WI38 (cell line): ENCODE results near the gene CHAD.
"Not testable (repeated sequence)": the region's sequence is repeated elsewhere in the genome, so short reads cannot be mapped to it uniquely, and the experiment has no call there.

Experiments
- H3K4me3 ChIP-seq: 2 replicates; pipeline ENCODE4 v1.5.1; 2011; ENCODE audit warnings: low read depth, mild to moderate bottlenecking, control low read depth, low read length
- TF ChIP-seq, protein P1 (sequence below): IDR thresholded peaks from 2 replicates; pipeline ENCODE4 v1.5.1; 2012; ENCODE audit warnings: low read depth, mild to moderate bottlenecking, control low read depth, low read length

Gene CHAD

DNA sequence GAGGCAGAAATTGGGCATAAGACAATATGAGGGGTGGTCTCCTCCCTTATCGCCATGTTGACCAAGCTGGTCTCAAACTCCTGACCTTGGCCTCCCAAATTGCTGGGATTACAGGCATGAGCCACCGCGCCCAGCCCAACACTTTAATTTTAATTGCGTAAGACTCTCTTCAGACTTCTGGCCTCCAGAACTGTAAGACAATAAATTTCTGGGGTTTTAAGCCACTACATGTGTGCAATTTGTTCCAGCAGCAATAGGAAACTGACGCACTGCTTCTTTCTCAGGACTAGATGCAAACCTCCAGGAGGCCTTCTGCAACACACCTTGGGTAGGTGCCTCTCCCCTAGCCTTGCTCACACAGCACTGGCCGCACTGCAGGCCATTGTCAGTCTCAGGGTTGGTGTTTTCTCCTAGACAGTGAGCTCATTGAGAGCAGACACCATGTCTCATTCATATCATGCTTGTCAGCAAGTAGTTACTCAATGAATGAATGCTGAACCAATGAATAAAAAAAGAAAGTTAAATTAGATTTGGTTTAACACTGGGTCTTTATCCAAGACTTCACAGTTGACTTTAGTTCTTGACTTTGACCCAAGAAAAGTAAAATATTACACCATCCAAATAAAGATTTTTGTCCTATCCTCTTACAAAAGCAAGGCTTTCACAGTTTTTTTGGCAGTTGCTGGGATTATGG, 48.1 kb downstream of the CHAD start:
- no peak overlapping the region for H3K4me3 ChIP-seq
- TF ChIP-seq, protein P1, sequence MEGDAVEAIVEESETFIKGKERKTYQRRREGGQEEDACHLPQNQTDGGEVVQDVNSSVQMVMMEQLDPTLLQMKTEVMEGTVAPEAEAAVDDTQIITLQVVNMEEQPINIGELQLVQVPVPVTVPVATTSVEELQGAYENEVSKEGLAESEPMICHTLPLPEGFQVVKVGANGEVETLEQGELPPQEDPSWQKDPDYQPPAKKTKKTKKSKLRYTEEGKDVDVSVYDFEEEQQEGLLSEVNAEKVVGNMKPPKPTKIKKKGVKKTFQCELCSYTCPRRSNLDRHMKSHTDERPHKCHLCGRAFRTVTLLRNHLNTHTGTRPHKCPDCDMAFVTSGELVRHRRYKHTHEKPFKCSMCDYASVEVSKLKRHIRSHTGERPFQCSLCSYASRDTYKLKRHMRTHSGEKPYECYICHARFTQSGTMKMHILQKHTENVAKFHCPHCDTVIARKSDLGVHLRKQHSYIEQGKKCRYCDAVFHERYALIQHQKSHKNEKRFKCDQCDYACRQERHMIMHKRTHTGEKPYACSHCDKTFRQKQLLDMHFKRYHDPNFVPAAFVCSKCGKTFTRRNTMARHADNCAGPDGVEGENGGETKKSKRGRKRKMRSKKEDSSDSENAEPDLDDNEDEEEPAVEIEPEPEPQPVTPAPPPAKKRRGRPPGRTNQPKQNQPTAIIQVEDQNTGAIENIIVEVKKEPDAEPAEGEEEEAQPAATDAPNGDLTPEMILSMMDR: no peak

DNA sequence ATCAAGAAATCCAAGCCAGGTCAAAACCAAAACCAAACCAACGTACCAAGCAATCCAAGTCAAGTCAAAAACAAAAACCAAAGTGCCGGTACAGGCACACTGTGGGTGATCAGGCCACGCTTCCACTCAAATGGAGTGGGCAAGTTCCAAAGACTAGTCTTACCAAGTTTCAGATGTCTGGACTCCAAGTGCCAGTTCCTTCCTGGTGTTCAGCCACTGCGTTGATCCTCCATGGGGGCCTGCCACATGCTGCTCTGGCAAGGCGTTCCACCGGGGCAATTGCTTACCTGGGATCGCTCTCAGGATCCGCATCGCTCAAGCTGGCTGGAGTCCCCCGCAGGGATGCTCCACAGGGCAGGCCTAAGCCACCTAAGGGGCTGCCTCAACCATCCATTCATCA, 49.1 kb downstream of the CHAD start:
- not testable (repeated sequence) for H3K4me3 ChIP-seq

DNA sequence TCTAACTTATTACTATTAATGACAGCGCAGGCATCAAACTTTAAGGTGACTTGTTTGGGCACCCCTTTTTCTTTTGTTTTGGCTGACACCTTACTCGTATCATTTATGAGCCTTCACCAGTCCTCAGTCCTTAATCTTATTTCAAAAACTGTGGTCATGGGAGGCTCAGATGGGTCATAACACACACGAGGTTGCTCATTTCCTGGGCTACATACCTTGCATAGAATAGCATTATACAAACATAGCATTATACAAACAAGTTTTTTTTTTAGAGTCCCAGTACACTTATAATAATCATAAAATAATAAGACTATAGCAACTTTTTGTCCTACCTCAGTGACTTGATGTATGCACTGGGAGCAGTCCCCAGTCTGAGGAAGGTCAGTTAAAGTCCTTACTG, 53.9 kb downstream of the CHAD start:
- no peak overlapping the region for H3K4me3 ChIP-seq
- TF ChIP-seq, protein P1: no peak
